Gastrocnemius medialis (tissue), 4 donors: Measurements from ENCODE around the gene ZNF407. TPM values are rescaled to one million over a fixed set of nuclear protein-coding genes. Genes with fewer than 3 reads are reported as not detected.
"Not testable (repeated sequence)": the region's sequence is repeated elsewhere in the genome, so short reads cannot be mapped to it uniquely, and the experiment has no call there.

ENCODE experiments used
- ATAC-seq, 2 donors: fragments of 150-250 bp; one replicate each; pipeline ENCODE4 v1.9.1; 2016
- DNase-seq, 2 donors: peaks; one replicate each; pipeline ENCODE4 v3.0.0-alpha.2; 2019
- H3K27ac ChIP-seq, 4 donors: fragments of 200-600 bp; sonication (generic); 1 replicate in 1 of 4; 2 replicates in 3 of 4; pipeline ENCODE4 v1.5.1; 2016 to 2018; ENCODE audit warnings: mild to moderate bottlenecking in 2 of 4, moderate library complexity in 1 of 4
- H3K27me3 ChIP-seq, 3 donors: fragments of 200-600 bp; sonication (generic) in 2 of 3; 1 replicate in 1 of 3; 2 replicates in 2 of 3; pipeline versions ENCODE4 v1.5.1 to v1.6.0; 2016 to 2019; ENCODE audit warnings: mild to moderate bottlenecking in 1 of 3, moderate library complexity in 1 of 3
- H3K36me3 ChIP-seq, 2 donors: fragments of 200-600 bp; sonication (generic) in 1 of 2; one replicate each; pipeline ENCODE4 v1.5.1; 2017 to 2018
- H3K4me1 ChIP-seq, 2 donors: fragments of 200-600 bp; sonication (generic) in 1 of 2; one replicate each; pipeline ENCODE4 v1.5.1; 2016 to 2017; ENCODE audit warnings: mild to moderate bottlenecking in 2 of 2
- H3K4me3 ChIP-seq, 4 donors: fragments of 200-600 bp; sonication (generic) in 3 of 4; 1 replicate in 1 of 4; 2 replicates in 3 of 4; pipeline ENCODE4 v1.5.1; 2016 to 2019; ENCODE audit warnings: mild to moderate bottlenecking in 2 of 4
- H3K9me3 ChIP-seq, 3 donors: fragments of 200-600 bp; sonication (generic) in 2 of 3; 1 replicate in 1 of 3; 2 replicates in 2 of 3; pipeline ENCODE4 v1.5.1; 2016 to 2019
- CTCF ChIP-seq, 5 experiments: fragments of 450-650 bp in 3 of 5; fragments of 200-600 bp in 2 of 5; sonication (generic) in 2 of 5; IDR thresholded peaks in 4 of 5; conservative IDR thresholded peaks in 1 of 5; 1 replicate in 4 of 5; 2 replicates in 1 of 5; pipeline ENCODE4 v1.5.1; 2016 to 2019; ENCODE audit warnings: antibody characterized with exemption in 5 of 5, mild to moderate bottlenecking in 3 of 5, moderate library complexity in 3 of 5
- POLR2A ChIP-seq, 2 donors: fragments of 450-650 bp; IDR thresholded peaks; one replicate each; pipeline ENCODE4 v1.6.1; 2017; ENCODE audit warnings: antibody characterized with exemption in 2 of 2, mild to moderate bottlenecking in 2 of 2, moderate library complexity in 2 of 2
- in situ Hi-C, 4 donors: fragments of 200-750 bp; cut with MboI; loops; one replicate each; pipeline versions ENCODE4 v1.15.0 to v1.8.0; 2017; ENCODE audit warnings: low sequenced_read_pairs in 4 of 4
- intact Hi-C: fragments of 100-400 bp; cut with DNase I; formaldehyde crosslinking; loops from one replicate; pipeline ENCODE4 v1.15.1; 2023; ENCODE audit warnings: low total_unique reads
- total RNA-seq, 4 donors: library from RNA; depleted of rRNA; stranded (reverse); fragments of >200 nt; gene quantifications; one replicate each; pipeline versions ENCODE4 v1.1.0 to v1.2.3, GENCODE V29; 2016

The ZNF407 gene
- total RNA-seq, 4 donors from 2014 or later = 5.9 to 11.4 (median 9.2) TPM

- TF ChIP-seq POLR2A (IDR thresholded peaks at IDR 0.05) = no peak
- TF ChIP-seq CTCF (IDR thresholded peaks at IDR 0.05 in 4 of 5, conservative IDR thresholded peaks at IDR 0.05 in 1 of 5) = no peak
- DNase-seq = no peak
- in situ Hi-C loops = no loop called here
Measured at GRCh38 chr18:75083761-75084160, 486.1 kb downstream of the ZNF407 start.

GRCh38 chr18:75085676-75086075 lies 488.0 kb downstream of the ZNF407 start:
- H3K27ac ChIP-seq, DNase-seq, intact Hi-C loops, H3K4me1 ChIP-seq, H3K36me3 ChIP-seq, H3K4me3 ChIP-seq, H3K27me3 ChIP-seq, ATAC-seq, in situ Hi-C loops, H3K9me3 ChIP-seq: not testable (repeated sequence)

More at GRCh38 chr18:75083761-75084160, 486.1 kb downstream of the ZNF407 start:
- H3K27ac ChIP-seq = no peak overlapping the region
- H3K9me3 ChIP-seq = no peaks in the 10 kb centered on the region
- no peaks in the 10 kb centered on the region for H3K27me3 ChIP-seq
- intact Hi-C loops = no loop called here
- no peak for ATAC-seq
- no peaks in the 10 kb centered on the region for H3K4me1 ChIP-seq
- H3K4me3 ChIP-seq = no peak overlapping the region
- no peaks in the 10 kb centered on the region for H3K36me3 ChIP-seq

GRCh38 chr18:75086494-75087034 lies 488.9 kb downstream of the ZNF407 start:
- ATAC-seq (no peak), DNase-seq (no peak)
- intact Hi-C loops (no loop called here), in situ Hi-C loops (no loop called here)
- no peaks in the 10 kb centered on the region for H3K27me3 ChIP-seq
- H3K36me3 ChIP-seq = no peaks in the 10 kb centered on the region
- H3K27ac ChIP-seq = no peak overlapping the region
- H3K4me1 ChIP-seq = no peaks in the 10 kb centered on the region
- H3K4me3 ChIP-seq = no peak overlapping the region
- no peak for TF ChIP-seq POLR2A (IDR thresholded peaks at IDR 0.05)
- no peak for TF ChIP-seq CTCF (IDR thresholded peaks at IDR 0.05 in 4 of 5, conservative IDR thresholded peaks at IDR 0.05 in 1 of 5)
- no peaks in the 10 kb centered on the region for H3K9me3 ChIP-seq

GRCh38 chr18:75087119-75088020 lies 489.7 kb downstream of the ZNF407 start:
- ATAC-seq = no peak
- in situ Hi-C loops = no loop called here
- DNase-seq = no peak

More at GRCh38 chr18:75087119-75088020, 489.7 kb downstream of the ZNF407 start:
- Histone ChIP-seq H3K27me3 (no peaks in the 10 kb centered on the region), H3K4me1 (no peaks in the 10 kb centered on the region), H3K4me3 (no peak overlapping the region), H3K36me3 (no peaks in the 10 kb centered on the region), H3K27ac (no peak overlapping the region), H3K9me3 (no peaks in the 10 kb centered on the region)
- TF ChIP-seq POLR2A (IDR thresholded peaks at IDR 0.05) (no peak), CTCF (IDR thresholded peaks at IDR 0.05 in 4 of 5, conservative IDR thresholded peaks at IDR 0.05 in 1 of 5) (no peak)
- intact Hi-C loops = no loop called here
